IMR-90 (cell line): ENCODE data around the gene ZNF587B. TPM values are rescaled to one million over a fixed set of nuclear protein-coding genes. Genes with fewer than 3 reads are reported as not detected.

ENCODE experiments used
- ATAC-seq: fragments of 200-7000 bp; cut with Tn5 transposase; 2 replicates; pipeline ENCODE4 v1.9.1; 2020; ENCODE audit warnings: low read depth, mild to moderate bottlenecking, moderate library complexity
- BruUV-seq: library from RNA; stranded (reverse); fragments of 400-500 nt; replicated peaks from 2 replicates; lab custom pipeline; 2021; lab: Mats Ljungman, UMichigan
- CTCF ChIA-PET: fragments of 300-600 bp; formaldehyde crosslinking; extraction: SDS; loops from one replicate; lab custom pipeline; 2021; ENCODE audit warnings: antibody characterized with exemption; lab: Yijun Ruan, JAX
- POLR2A ChIA-PET: fragments of 300-600 bp; sonication (Branson Sonifier 250); formaldehyde crosslinking; loops from one replicate; lab custom pipeline; 2022; ENCODE audit warnings: antibody characterized with exemption; ENCODE audit not compliant: unreplicated experiment; lab: Charles Lee
- DNase-seq: peaks from one replicate; pipeline ENCODE4 v3.0.0; 2013
- H2AFZ ChIP-seq: replicated peaks from 2 replicates; pipeline ENCODE3; 2013; ENCODE audit warnings: low read length, mild to moderate bottlenecking; ENCODE audit not compliant: poor library complexity
- H2AK5ac ChIP-seq: 2 replicates; pipeline ENCODE4 v1.6.1; 2013; ENCODE audit warnings: low read depth, low read length, inconsistent platforms
- H2AK9ac ChIP-seq: replicated peaks from 2 replicates; pipeline ENCODE3; 2013; ENCODE audit warnings: mild to moderate bottlenecking, low read depth, low read length, moderate library complexity; ENCODE audit not compliant: poor library complexity
- H2BK120ac ChIP-seq: 2 replicates; pipeline ENCODE4 v1.6.1; 2013; ENCODE audit warnings: low read depth, low read length, inconsistent platforms
- H2BK15ac ChIP-seq: 3 replicates; pipeline ENCODE4 v1.6.1; 2013; ENCODE audit warnings: low read depth, low read length, inconsistent platforms
- H2BK20ac ChIP-seq: 2 replicates; pipeline ENCODE4 v1.6.1; 2013; ENCODE audit warnings: low read depth, mild to moderate bottlenecking, inconsistent platforms, low read length, moderate library complexity
- H2BK5ac ChIP-seq: 2 replicates; pipeline ENCODE4 v1.6.1; 2013; ENCODE audit warnings: mild to moderate bottlenecking, low read depth, low read length, inconsistent platforms; ENCODE audit not compliant: poor library complexity, severe bottlenecking
- H3K14ac ChIP-seq: replicated peaks from 2 replicates; pipeline ENCODE4 v1.6.1; 2013; ENCODE audit warnings: low read depth, low read length, inconsistent platforms
- H3K18ac ChIP-seq: 2 replicates; pipeline ENCODE4 v1.6.1; 2013; ENCODE audit warnings: low read depth, low read length, control low read depth
- H3K23ac ChIP-seq: 2 replicates; pipeline ENCODE4 v1.6.1; 2013; ENCODE audit warnings: low read depth, low read length, inconsistent platforms
- H3K27ac ChIP-seq: 2 replicates; pipeline ENCODE4 v1.5.1; 2013; ENCODE audit warnings: mild to moderate bottlenecking, control low read depth, low read length; ENCODE audit not compliant: insufficient read depth
- H3K27me3 ChIP-seq: 2 replicates; pipeline ENCODE4 v1.6.1; 2013; ENCODE audit warnings: low read length; ENCODE audit not compliant: control insufficient read depth, insufficient read depth
- H3K36me3 ChIP-seq: 2 replicates; pipeline ENCODE4 v1.6.1; 2013; ENCODE audit warnings: low read length, mixed read lengths; ENCODE audit not compliant: control insufficient read depth, insufficient read depth
- H3K4ac ChIP-seq: 2 replicates; pipeline ENCODE4 v1.6.1; 2013; ENCODE audit warnings: low read depth, low read length, inconsistent platforms
- H3K4me1 ChIP-seq: 2 replicates; pipeline ENCODE4 v1.6.1; 2013; ENCODE audit warnings: low read length, mixed read lengths; ENCODE audit not compliant: control insufficient read depth, insufficient read depth
- H3K4me2 ChIP-seq: 2 replicates; pipeline ENCODE4 v1.6.1; 2013; ENCODE audit warnings: low read depth, mild to moderate bottlenecking, control low read depth, low read length, moderate library complexity
- H3K4me3 ChIP-seq: 2 replicates; pipeline ENCODE4 v1.5.1; 2013; ENCODE audit warnings: low read depth, mild to moderate bottlenecking, control low read depth, low read length, moderate library complexity; ENCODE audit not compliant: insufficient read depth
- H3K56ac ChIP-seq: 2 replicates; pipeline ENCODE4 v1.6.1; 2013; ENCODE audit warnings: low read length, inconsistent platforms; ENCODE audit not compliant: insufficient read depth; ENCODE audit errors: extremely low read depth
- H3K79me1 ChIP-seq, 2 experiments: 2 replicates each; pipeline ENCODE4 v1.6.1; 2013; ENCODE audit warnings: low read length in 2 of 2, inconsistent platforms in 1 of 2, low read depth in 1 of 2
- H3K9ac ChIP-seq: 2 replicates; pipeline ENCODE4 v1.6.1; 2013; ENCODE audit warnings: low read depth, low read length, control low read depth
- H3K9me1 ChIP-seq: 2 replicates; pipeline ENCODE4 v1.6.1; 2013; ENCODE audit warnings: low read length, inconsistent platforms; ENCODE audit not compliant: insufficient read depth
- H3K9me3 ChIP-seq: 2 replicates; pipeline ENCODE4 v1.6.1; 2013; ENCODE audit warnings: low read length; ENCODE audit not compliant: control insufficient read depth, insufficient read depth
- H4K20me1 ChIP-seq: 2 replicates; pipeline ENCODE4 v1.6.1; 2013; ENCODE audit warnings: low read length, inconsistent platforms; ENCODE audit not compliant: insufficient read depth
- H4K5ac ChIP-seq: 2 replicates; pipeline ENCODE4 v1.6.1; 2013; ENCODE audit warnings: mild to moderate bottlenecking, low read depth, low read length, control low read depth
- H4K8ac ChIP-seq, 2 experiments: 2 replicates each; pipeline ENCODE4 v1.6.1; 2013; ENCODE audit warnings: low read depth in 2 of 2, low read length in 2 of 2, control low read depth in 1 of 2, inconsistent platforms in 1 of 2
- H4K91ac ChIP-seq: 2 replicates; pipeline ENCODE4 v1.6.1; 2013; ENCODE audit warnings: low read depth, low read length, inconsistent platforms; ENCODE audit not compliant: insufficient read depth
- CEBPB ChIP-seq: IDR thresholded peaks from 2 replicates; pipeline ENCODE4 v1.6.1; 2012; ENCODE audit warnings: low read depth, low read length, improper control_type of control experiment
- MXI1 ChIP-seq: IDR thresholded peaks from 2 replicates; pipeline ENCODE4 v1.6.1; 2012; ENCODE audit warnings: low read depth, mild to moderate bottlenecking, low read length, moderate library complexity, borderline replicate concordance
- dilution Hi-C: fragments of 300-500 bp; cut with HindIII; formaldehyde crosslinking; loops from one replicate; pipeline ENCODE4 v1.14.3; 2018; ENCODE audit warnings: low sequenced_read_pairs; ENCODE audit not compliant: unreplicated experiment
- in situ Hi-C: fragments of 300-500 bp; cut with MboI; formaldehyde crosslinking; loops from 3 replicates; pipeline ENCODE4 v1.14.3; 2019; ENCODE audit warnings: low sequenced_read_pairs, inconsistent platforms, mixed read lengths
- intact Hi-C: fragments of 100-400 bp; cut with micrococcal nuclease; formaldehyde crosslinking; loops from 2 replicates; pipeline ENCODE4 v1.10.0; 2022
- polyA plus RNA-seq, 3 experiments: library from polyadenylated mRNA; depleted of rRNA; stranded (reverse); fragments of >200 nt; gene quantifications; 2 replicates each; pipeline ENCODE4 v1.2.3, GENCODE V29; 2012; ENCODE audit warnings: low replicate concordance in 1 of 3
- total RNA-seq: library from RNA; depleted of rRNA; stranded (reverse); fragments of >200 nt; gene quantifications from 2 replicates; pipeline ENCODE4 v1.2.3, GENCODE V29; 2012

Gene ZNF587B
- total and polyA plus RNA-seq, 2 of the 4 experiments (the other 2 are of a cell fraction), result 3.7 to 33.9 TPM

DNA sequence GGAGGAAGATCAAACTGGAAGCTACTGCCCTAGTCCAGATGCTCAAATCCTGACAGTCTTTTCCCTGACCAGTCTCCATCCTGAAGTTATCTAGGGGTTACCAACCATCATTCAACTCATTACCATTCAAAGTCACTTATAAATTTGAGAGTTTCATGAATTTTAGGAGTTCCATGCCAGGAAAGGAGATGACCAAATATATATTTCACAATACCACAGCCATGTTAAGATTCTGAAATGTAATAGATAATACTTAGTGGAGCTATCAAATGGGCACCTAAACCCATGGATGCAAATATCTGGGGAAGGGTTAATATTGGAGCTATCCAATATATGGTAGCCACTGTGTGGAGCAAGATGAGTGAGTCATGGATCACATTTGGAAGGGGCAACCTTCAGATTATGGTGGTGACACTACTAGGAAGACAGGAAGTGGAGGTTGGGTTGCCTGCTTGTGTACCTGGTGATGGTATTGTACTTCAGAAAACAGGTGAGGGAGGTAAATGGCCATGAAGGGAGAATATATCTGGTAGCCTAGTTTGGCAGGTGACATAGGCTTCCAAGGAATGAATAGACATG lies 41.9 kb upstream of the ZNF587B start:
- Histone ChIP-seq H3K14ac (no peak overlapping the region), H4K20me1 (no peaks in the 10 kb centered on the region; the same call in 1 of the 2 replicates), H4K8ac (no peak overlapping the region), H3K9me1 (no peaks in the 10 kb centered on the region), H3K18ac (no peak overlapping the region), H2AK5ac (no peak overlapping the region), H2AK9ac (no peak overlapping the region), H3K9ac (no peak overlapping the region), H2BK20ac (no peak overlapping the region), H3K4me1 (no peaks in the 10 kb centered on the region), H3K4me2 (no peak overlapping the region), H3K56ac (no peak overlapping the region), H2AFZ (no peak overlapping the region), H2BK15ac (no peak overlapping the region), H2BK120ac (no peak overlapping the region), H3K9me3 (peaks cover 21% of the 10 kb centered on the region), H3K27me3 (no peaks in the 10 kb centered on the region), H3K79me1 (peaks cover 30 to 52% of the 10 kb centered on the region in 2 experiments), H3K23ac (no peak overlapping the region), H4K91ac (no peak overlapping the region), H3K36me3 (peaks cover 27% of the 10 kb centered on the region), H2BK5ac (no peak overlapping the region), H3K27ac (no peak overlapping the region), H3K4me3 (no peak overlapping the region), H4K5ac (no peak overlapping the region), H3K4ac (no peak overlapping the region)
- DNase-seq, result no peak
- BruUV-seq, result no TSS peak
- POLR2A ChIA-PET, result no interaction called here
- CTCF ChIA-PET, result interaction anchor here (0.6 kb wide), 1 partner anchor 23 kb away, joined by 3 read pairs; no protein-coding TSS in a partner anchor
- intact Hi-C loops, result no loop called here
- TF ChIP-seq MXI1 (no peak), CEBPB (peak; percentile 52; the same call in 1 of the 2 replicates)
- in situ Hi-C loops, result no loop called here
- no peak for ATAC-seq
- dilution Hi-C loops, result no loop called here
